Ovary (tissue), 3 donors: Measurements from ENCODE around the gene SMAD1.

Experiments
- EP300 ChIP-seq: sonication (generic); formaldehyde crosslinking; IDR thresholded peaks from one replicate; pipeline ENCODE4 v1.6.1; 2017; ENCODE audit warnings: antibody characterized with exemption
- POLR2A ChIP-seq: fragments of 450-650 bp; IDR thresholded peaks from one replicate; pipeline ENCODE4 v1.6.1; 2017; ENCODE audit warnings: antibody characterized with exemption, mild to moderate bottlenecking, moderate library complexity
- TF ChIP-seq, protein P1 (sequence below), 3 donors: fragments of 450-650 bp in 2 of 3; fragments of 200-600 bp in 1 of 3; IDR thresholded peaks; one replicate each; pipeline versions ENCODE4 v1.5.1 to v1.8.0; 2016 to 2022; ENCODE audit warnings: antibody characterized with exemption in 3 of 3, mild to moderate bottlenecking in 1 of 3
- donor health status: DM: no; HTN: no; CAD: no.

DNA sequence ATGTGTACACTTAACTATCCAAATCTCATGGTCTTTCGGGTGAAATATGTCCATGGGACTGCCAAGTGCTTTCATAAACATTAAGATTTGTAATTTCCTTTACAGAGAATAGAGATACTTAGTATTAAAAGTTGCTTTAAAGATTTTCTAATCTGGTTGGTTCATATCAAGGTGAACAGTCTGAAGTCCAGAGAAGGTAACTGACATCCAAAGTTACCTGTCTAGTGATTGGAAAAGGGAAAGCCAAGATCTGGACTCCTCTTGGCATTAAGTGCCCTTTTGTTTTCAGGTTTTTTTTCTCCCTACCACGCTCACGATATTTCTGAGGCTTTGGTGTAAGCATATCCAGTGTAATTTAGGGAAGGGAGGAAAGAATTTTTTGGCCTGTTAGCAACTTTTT, 5.0 kb downstream of the SMAD1 start:
- TF ChIP-seq, protein P1, sequence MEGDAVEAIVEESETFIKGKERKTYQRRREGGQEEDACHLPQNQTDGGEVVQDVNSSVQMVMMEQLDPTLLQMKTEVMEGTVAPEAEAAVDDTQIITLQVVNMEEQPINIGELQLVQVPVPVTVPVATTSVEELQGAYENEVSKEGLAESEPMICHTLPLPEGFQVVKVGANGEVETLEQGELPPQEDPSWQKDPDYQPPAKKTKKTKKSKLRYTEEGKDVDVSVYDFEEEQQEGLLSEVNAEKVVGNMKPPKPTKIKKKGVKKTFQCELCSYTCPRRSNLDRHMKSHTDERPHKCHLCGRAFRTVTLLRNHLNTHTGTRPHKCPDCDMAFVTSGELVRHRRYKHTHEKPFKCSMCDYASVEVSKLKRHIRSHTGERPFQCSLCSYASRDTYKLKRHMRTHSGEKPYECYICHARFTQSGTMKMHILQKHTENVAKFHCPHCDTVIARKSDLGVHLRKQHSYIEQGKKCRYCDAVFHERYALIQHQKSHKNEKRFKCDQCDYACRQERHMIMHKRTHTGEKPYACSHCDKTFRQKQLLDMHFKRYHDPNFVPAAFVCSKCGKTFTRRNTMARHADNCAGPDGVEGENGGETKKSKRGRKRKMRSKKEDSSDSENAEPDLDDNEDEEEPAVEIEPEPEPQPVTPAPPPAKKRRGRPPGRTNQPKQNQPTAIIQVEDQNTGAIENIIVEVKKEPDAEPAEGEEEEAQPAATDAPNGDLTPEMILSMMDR (IDR thresholded peaks at IDR 0.05): no peak
- TF ChIP-seq POLR2A (no peak), EP300 (no peak)
